ENCODE data around the gene FMNL1. TPM values are rescaled to one million over a fixed set of nuclear protein-coding genes. Genes with fewer than 3 reads are reported as not detected.

FMNL1 gene
- polyA plus RNA-seq, 12 donors, result 2.8 to 16.8 (median 5.1) TPM; not detected in 1

GRCh38 chr17:45277992-45278391 is 56.3 kb downstream of the FMNL1 start:
- DNase-seq, result peak; percentile 56

- no peak for DNase-seq
These were observed 58.2 kb downstream of the FMNL1 start for GRCh38 chr17:45279898-45280297.

DNA sequence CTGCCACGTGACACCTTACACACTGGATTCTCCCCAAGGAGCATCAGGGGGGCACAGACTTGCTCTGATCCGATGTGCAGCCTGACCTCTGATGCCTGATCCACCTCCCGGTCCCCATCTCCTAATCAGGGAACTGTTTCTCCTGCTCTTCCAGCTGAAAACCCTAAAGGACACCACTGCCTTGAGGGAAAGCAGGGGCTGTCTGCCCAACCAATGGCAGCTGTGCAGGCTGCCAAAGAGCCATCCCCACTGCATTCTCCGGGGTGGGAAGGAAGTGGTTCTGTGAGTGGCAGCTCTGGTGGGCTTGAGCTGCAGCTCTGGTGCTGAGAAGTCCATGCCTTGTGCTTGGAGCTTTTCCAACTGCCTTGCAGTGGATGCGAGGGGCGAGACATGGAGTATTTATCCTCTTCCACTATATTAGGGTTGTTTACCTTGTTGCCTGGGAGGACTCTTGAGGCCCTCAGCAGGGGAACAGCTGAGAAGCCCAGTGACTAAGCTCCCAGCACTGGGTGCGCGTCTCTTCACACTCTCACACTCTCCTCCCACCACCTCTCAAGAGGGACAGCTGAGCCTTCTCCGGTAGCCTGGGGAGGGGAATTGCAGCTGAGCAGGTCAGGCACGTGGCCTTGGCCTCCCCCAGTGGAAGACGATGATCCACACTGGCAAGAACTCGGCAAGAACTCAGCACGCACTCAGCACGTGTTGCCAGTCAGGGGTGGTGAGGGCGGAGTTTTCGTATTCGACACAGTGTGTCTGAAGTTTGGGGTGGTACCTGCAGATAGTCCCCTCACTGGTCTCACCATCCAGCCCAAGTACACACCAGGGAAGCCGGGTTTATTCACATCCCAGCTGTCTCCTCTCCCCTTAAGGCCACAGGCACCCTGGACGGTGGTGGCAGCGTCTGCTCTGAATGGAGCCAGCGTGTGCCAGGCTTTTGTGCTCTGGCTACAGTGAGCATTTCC is 61.3 kb downstream of the FMNL1 start:
- DNase-seq, result peak; percentile 35

- no peak for DNase-seq
These were observed 62.0 kb downstream of the FMNL1 start for GRCh38 chr17:45283711-45284110.

DNA sequence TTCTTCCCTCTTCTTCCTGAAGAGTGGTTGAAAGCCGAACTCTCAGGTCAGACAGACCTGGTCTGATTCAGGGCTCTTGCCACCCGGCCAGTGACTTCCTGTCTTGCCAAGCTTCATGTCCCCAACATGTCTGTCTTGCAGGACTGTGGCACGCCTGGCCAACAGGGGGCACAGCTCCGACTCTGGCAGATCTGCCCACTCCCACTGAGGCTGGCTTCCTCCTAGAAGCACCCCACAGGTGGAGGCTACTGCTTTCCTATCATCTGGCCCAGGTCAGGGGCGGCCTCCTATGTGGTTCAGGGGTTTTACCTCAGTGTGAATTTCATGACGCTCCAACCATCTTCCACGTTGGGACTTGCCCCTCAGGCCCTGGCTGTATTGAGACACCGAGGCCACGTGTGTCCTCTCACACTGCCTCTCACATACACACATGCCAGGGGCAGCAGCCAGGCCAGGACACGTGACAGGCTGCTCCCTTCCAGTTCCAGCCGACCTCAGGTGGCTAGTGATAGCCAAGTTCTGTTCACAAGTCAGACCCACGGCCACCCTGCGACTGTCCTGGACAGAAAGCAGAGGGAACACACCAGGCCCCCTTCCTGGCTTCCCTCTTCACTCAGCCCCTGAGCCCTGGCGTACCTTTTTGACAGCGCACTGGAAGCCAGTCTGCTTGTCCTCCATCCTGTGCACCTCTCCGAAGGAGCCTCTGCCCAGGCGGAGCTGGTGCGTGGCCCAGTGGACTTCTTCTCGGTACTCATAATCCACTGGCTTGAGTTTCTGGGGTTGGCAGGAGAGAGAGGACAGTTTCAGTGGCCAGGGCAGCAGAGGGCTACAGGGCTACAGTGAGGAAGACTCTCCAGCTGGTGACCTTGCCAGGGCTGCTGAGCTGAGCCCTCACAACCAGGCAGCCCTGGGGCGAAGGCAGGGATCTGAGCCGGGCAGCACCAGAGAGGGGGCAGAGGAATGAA is 62.8 kb downstream of the FMNL1 start:
- no peak for DNase-seq

GRCh38 chr17:45286286-45286685 is 64.6 kb downstream of the FMNL1 start:
- DNase-seq, result no peak

GRCh38 chr17:45287526-45288500 is 66.1 kb downstream of the FMNL1 start:
- no peak for DNase-seq

DNA sequence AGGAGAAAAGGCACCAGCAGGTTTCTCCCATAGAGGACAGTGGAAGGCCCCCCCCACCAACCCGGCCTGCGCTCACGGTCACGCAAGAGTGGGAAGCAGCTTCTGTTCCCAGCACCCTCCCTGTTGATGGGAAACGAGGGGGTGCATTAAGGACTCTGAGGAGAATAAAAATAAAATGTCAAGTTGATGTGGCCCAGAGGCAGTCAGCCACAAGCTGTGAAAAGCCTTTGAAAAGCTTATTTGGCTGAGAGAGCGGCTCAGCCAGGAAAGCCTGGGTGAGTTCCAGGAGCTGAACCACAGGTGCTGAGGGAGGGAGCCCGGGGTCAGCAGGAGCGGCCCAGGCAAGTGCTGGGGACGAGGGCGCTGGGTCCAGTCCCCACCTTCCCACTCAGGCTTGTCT is 67.1 kb downstream of the FMNL1 start:
- no peak for DNase-seq

DNA sequence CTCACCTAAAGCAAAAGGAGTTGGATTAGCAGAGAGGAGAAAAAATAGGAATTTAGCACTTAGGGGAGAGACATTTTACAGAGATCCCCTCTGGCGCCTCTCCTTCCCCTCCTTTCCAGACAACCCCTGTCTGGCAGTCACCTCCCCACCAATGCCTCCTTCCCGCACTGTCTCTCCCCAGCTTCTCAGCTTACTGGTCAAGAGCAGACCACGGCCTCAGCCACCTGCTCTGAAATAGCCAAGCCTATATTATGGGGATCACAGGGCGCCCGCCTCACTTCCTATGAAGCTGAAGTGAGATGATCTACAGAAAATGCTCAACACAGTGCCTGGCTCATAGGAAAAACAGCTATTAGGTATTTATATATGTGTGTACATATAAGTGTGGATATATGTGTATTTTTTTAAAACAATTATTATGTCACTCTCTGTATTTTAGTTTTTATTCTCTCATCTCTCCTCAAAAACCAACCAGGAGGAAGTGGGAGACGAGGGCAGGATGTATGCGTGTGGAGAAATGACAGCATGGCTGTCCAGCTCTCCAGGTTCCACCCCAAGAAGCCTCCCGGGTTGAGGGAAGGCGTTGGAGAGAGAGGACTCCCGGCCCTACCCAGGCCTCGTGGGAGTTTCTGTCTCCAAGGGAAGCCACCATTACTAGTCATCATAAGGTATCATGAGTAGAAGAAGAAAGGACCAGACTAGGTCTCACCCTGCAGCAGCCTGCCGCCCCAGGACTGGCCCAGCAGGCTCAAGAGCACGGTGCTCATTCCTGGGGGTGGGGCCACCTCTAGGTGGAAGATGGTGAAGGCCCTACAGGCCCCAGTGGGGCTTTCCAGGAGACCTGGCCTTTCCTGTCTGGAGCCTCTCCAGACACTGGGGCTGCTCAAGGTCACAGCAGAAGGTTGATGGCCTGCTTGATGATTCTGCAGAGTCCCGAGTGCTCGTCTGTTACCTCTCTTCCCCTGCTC is 67.9 kb downstream of the FMNL1 start:
- no peak for DNase-seq

DNA sequence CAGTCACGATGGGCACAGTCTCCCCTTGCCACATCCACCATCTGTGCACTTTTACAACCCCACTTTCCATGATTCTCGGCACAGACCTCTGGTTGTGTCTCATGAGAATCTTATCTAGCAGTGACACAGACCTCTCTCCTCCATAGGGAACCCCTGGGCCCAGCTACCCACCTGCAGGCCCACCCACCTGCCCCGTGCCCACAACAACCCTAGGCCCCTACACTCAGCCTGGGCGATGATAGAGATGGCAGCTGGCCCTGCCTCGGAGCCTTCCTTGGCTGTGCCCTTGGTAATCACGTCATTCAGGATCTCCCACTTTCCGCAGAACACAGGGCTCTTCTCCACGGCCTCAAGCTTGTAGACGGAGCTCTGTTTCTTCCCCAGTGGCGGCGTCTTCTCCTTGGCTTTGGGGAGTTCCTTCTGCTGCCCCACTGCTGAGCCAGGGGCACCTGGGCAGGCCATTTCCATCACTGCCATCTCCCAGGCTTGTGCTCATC is 68.6 kb downstream of the FMNL1 start:
- no peak for DNase-seq

- no peak for DNase-seq
These were observed 69.6 kb downstream of the FMNL1 start for GRCh38 chr17:45291171-45291805.

GRCh38 chr17:45292696-45293412 is 71.2 kb downstream of the FMNL1 start:
- DNase-seq, result no peak

GRCh38 chr17:45293413-45294211 is 71.9 kb downstream of the FMNL1 start:
- DNase-seq, result peak; percentile 52

DNA sequence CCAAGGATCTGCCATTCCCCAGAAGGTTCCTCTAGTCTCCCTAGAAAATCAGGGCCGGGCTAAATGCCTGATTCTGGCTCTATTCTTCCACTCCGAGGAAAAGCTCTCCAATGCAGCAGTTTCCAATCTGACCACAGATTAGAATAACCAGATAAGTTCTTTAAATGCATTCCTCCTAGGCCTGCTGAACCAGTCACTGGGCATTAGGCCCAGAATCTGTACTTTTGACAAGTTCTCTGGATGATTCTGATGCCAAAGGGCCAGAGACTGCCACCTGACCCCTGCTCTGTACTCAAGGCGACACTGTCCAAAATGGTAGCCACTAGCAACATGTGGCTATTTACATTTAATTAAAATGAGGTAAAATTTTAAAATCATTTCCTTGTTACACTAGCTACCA is 72.8 kb downstream of the FMNL1 start:
- DNase-seq, result no peak

- no peak for DNase-seq
These were observed 74.5 kb downstream of the FMNL1 start for GRCh38 chr17:45296003-45296832.

GRCh38 chr17:45296833-45297124 is 75.1 kb downstream of the FMNL1 start:
- no peak for DNase-seq

All from muscle of arm (tissue), 12 donors.